HEK293 (cell line): Measurements from ENCODE around the gene PSMD7.

ENCODE experiments used
- INSM2 ChIP-seq: fragments of 450-650 bp; formaldehyde crosslinking; IDR thresholded peaks from 2 replicates; pipeline ENCODE4 v1.5.1; 2016; ENCODE audit warnings: missing biosample characterization, missing genetic modification characterization
- KLF7 ChIP-seq: fragments of 450-650 bp; formaldehyde crosslinking; IDR thresholded peaks from 2 replicates; pipeline ENCODE4 v1.5.1; 2016; ENCODE audit warnings: missing biosample characterization, missing genetic modification characterization, borderline replicate concordance
- KLF9 ChIP-seq: fragments of 450-650 bp; formaldehyde crosslinking; IDR thresholded peaks from 2 replicates; pipeline ENCODE4 v1.5.1; 2016; ENCODE audit warnings: missing biosample characterization, missing genetic modification characterization, low read depth
- OVOL3 ChIP-seq: fragments of 450-650 bp; formaldehyde crosslinking; IDR thresholded peaks from 2 replicates; pipeline ENCODE4 v1.5.1; 2016; ENCODE audit warnings: missing biosample characterization, missing genetic modification characterization
- RBAK ChIP-seq: fragments of 450-650 bp; formaldehyde crosslinking; IDR thresholded peaks from 2 replicates; pipeline ENCODE4 v1.5.1; 2016; ENCODE audit warnings: missing biosample characterization, missing genetic modification characterization
- TRIM28 ChIP-seq: IDR thresholded peaks from 2 replicates; pipeline ENCODE4 v1.6.1; 2011; ENCODE audit warnings: low read length, control low read depth, borderline replicate concordance
- ZBTB49 ChIP-seq: fragments of 450-650 bp; formaldehyde crosslinking; IDR thresholded peaks from 2 replicates; pipeline ENCODE4 v1.5.1; 2016; ENCODE audit warnings: missing biosample characterization, missing genetic modification characterization, low read depth
- ZFHX2 ChIP-seq: fragments of 450-650 bp; formaldehyde crosslinking; conservative IDR thresholded peaks from 2 replicates; pipeline ENCODE4 v1.5.1; 2016; ENCODE audit warnings: missing biosample characterization, missing genetic modification characterization
- ZFP37 ChIP-seq: fragments of 450-650 bp; formaldehyde crosslinking; IDR thresholded peaks from 2 replicates; pipeline ENCODE4 v1.5.1; 2016; ENCODE audit warnings: missing biosample characterization, missing genetic modification characterization
- ZFP41 ChIP-seq: fragments of 450-650 bp; formaldehyde crosslinking; IDR thresholded peaks from 2 replicates; pipeline ENCODE4 v1.5.1; 2016; ENCODE audit warnings: missing biosample characterization, missing genetic modification characterization, borderline replicate concordance
- ZNF211 ChIP-seq: fragments of 450-650 bp; formaldehyde crosslinking; IDR thresholded peaks from 2 replicates; pipeline ENCODE4 v1.5.1; 2016; ENCODE audit warnings: low read depth, missing biosample characterization, missing genetic modification characterization
- ZNF302 ChIP-seq: fragments of 450-650 bp; formaldehyde crosslinking; IDR thresholded peaks from 2 replicates; pipeline ENCODE4 v1.5.1; 2016; ENCODE audit warnings: missing biosample characterization, missing genetic modification characterization, low read depth
- ZNF366 ChIP-seq: fragments of 450-650 bp; formaldehyde crosslinking; conservative IDR thresholded peaks from 2 replicates; pipeline ENCODE4 v1.5.1; 2016; ENCODE audit warnings: missing biosample characterization, missing genetic modification characterization
- ZNF391 ChIP-seq: fragments of 450-650 bp; formaldehyde crosslinking; IDR thresholded peaks from 2 replicates; pipeline ENCODE4 v1.5.1; 2016; ENCODE audit warnings: low read depth, missing biosample characterization, missing genetic modification characterization, borderline replicate concordance
- ZNF473 ChIP-seq: fragments of 450-650 bp; formaldehyde crosslinking; IDR thresholded peaks from 2 replicates; pipeline ENCODE4 v1.5.1; 2017; ENCODE audit warnings: missing biosample characterization, missing genetic modification characterization
- ZNF510 ChIP-seq: fragments of 450-650 bp; formaldehyde crosslinking; IDR thresholded peaks from 2 replicates; pipeline ENCODE4 v1.5.1; 2018; ENCODE audit warnings: mild to moderate bottlenecking, missing genetic modification characterization, missing biosample characterization; ENCODE audit not compliant: insufficient replicate concordance
- ZNF514 ChIP-seq: fragments of 450-650 bp; formaldehyde crosslinking; IDR thresholded peaks from 2 replicates; pipeline ENCODE4 v1.5.1; 2016; ENCODE audit warnings: missing biosample characterization, missing genetic modification characterization
- ZNF610 ChIP-seq: fragments of 450-650 bp; formaldehyde crosslinking; IDR thresholded peaks from 2 replicates; pipeline ENCODE4 v1.5.1; 2016; ENCODE audit warnings: missing biosample characterization, missing genetic modification characterization, borderline replicate concordance
- ZNF777 ChIP-seq: fragments of 450-650 bp; formaldehyde crosslinking; IDR thresholded peaks from 2 replicates; pipeline ENCODE4 v1.5.1; 2017; ENCODE audit warnings: missing biosample characterization, missing genetic modification characterization, borderline replicate concordance
- ZNF785 ChIP-seq: fragments of 450-650 bp; formaldehyde crosslinking; IDR thresholded peaks from 2 replicates; pipeline ENCODE4 v1.5.1; 2016; ENCODE audit warnings: missing biosample characterization, missing genetic modification characterization
- ZSCAN30 ChIP-seq: fragments of 450-650 bp; IDR thresholded peaks from 2 replicates; pipeline ENCODE4 v1.5.1; 2018; ENCODE audit warnings: missing biosample characterization, mild to moderate bottlenecking, missing genetic modification characterization, moderate library complexity
- TF ChIP-seq, protein P1 (sequence below): fragments of 450-650 bp; formaldehyde crosslinking; IDR thresholded peaks from 2 replicates; pipeline ENCODE4 v1.5.1; 2016; ENCODE audit warnings: missing biosample characterization, missing genetic modification characterization, borderline replicate concordance
- TF ChIP-seq, protein P2 (sequence below): fragments of 450-650 bp; formaldehyde crosslinking; conservative IDR thresholded peaks from 2 replicates; pipeline ENCODE4 v1.5.1; 2016; ENCODE audit warnings: low read depth, missing biosample characterization, missing genetic modification characterization
- TF ChIP-seq, protein P3 (sequence below): fragments of 450-650 bp; formaldehyde crosslinking; IDR thresholded peaks from 2 replicates; pipeline ENCODE4 v1.5.1; 2017; ENCODE audit warnings: missing biosample characterization, missing genetic modification characterization
- TF ChIP-seq, protein P4 (sequence below): fragments of 450-650 bp; formaldehyde crosslinking; IDR thresholded peaks from 2 replicates; pipeline ENCODE4 v1.5.1; 2016; ENCODE audit warnings: missing biosample characterization, missing genetic modification characterization

The PSMD7 gene

GRCh38 chr16:74268372-74268782 lies 28.2 kb upstream of the PSMD7 start (continued):
- TF ChIP-seq ZFHX2: no peak
- TF ChIP-seq ZNF777 (tag by site-specific recombination): no peak
- no peak for TF ChIP-seq ZFP41 (tag by site-specific recombination)
- no peak for TF ChIP-seq ZNF211 (tag by site-specific recombination)
- TF ChIP-seq ZBTB49 (tag by site-specific recombination): no peak
- TF ChIP-seq, protein P1, sequence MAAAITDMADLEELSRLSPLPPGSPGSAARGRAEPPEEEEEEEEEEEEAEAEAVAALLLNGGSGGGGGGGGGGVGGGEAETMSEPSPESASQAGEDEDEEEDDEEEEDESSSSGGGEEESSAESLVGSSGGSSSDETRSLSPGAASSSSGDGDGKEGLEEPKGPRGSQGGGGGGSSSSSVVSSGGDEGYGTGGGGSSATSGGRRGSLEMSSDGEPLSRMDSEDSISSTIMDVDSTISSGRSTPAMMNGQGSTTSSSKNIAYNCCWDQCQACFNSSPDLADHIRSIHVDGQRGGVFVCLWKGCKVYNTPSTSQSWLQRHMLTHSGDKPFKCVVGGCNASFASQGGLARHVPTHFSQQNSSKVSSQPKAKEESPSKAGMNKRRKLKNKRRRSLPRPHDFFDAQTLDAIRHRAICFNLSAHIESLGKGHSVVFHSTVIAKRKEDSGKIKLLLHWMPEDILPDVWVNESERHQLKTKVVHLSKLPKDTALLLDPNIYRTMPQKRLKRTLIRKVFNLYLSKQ: no peak
- no peak for TF ChIP-seq ZNF610 (tag by site-specific recombination)
- TF ChIP-seq ZNF391 (tag by site-specific recombination): no peak
- no peak for TF ChIP-seq OVOL3 (tag by site-specific recombination)
- TF ChIP-seq, protein P2, sequence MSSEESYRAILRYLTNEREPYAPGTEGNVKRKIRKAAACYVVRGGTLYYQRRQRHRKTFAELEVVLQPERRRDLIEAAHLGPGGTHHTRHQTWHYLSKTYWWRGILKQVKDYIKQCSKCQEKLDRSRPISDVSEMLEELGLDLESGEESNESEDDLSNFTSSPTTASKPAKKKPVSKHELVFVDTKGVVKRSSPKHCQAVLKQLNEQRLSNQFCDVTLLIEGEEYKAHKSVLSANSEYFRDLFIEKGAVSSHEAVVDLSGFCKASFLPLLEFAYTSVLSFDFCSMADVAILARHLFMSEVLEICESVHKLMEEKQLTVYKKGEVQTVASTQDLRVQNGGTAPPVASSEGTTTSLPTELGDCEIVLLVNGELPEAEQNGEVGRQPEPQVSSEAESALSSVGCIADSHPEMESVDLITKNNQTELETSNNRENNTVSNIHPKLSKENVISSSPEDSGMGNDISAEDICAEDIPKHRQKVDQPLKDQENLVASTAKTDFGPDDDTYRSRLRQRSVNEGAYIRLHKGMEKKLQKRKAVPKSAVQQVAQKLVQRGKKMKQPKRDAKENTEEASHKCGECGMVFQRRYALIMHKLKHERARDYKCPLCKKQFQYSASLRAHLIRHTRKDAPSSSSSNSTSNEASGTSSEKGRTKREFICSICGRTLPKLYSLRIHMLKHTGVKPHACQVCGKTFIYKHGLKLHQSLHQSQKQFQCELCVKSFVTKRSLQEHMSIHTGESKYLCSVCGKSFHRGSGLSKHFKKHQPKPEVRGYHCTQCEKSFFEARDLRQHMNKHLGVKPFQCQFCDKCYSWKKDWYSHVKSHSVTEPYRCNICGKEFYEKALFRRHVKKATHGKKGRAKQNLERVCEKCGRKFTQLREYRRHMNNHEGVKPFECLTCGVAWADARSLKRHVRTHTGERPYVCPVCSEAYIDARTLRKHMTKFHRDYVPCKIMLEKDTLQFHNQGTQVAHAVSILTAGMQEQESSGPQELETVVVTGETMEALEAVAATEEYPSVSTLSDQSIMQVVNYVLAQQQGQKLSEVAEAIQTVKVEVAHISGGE (tag by site-specific recombination): no peak
- TF ChIP-seq, protein P3, sequence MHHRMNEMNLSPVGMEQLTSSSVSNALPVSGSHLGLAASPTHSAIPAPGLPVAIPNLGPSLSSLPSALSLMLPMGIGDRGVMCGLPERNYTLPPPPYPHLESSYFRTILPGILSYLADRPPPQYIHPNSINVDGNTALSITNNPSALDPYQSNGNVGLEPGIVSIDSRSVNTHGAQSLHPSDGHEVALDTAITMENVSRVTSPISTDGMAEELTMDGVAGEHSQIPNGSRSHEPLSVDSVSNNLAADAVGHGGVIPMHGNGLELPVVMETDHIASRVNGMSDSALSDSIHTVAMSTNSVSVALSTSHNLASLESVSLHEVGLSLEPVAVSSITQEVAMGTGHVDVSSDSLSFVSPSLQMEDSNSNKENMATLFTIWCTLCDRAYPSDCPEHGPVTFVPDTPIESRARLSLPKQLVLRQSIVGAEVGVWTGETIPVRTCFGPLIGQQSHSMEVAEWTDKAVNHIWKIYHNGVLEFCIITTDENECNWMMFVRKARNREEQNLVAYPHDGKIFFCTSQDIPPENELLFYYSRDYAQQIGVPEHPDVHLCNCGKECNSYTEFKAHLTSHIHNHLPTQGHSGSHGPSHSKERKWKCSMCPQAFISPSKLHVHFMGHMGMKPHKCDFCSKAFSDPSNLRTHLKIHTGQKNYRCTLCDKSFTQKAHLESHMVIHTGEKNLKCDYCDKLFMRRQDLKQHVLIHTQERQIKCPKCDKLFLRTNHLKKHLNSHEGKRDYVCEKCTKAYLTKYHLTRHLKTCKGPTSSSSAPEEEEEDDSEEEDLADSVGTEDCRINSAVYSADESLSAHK (tag by site-specific recombination): no peak; the same call in 1 of the 2 replicates
- no peak for TF ChIP-seq ZNF473 (tag by site-specific recombination)
- TF ChIP-seq ZNF302 (tag by site-specific recombination): no peak
- TF ChIP-seq RBAK (tag by site-specific recombination): no peak
- TF ChIP-seq ZFP37 (tag by site-specific recombination): no peak
- TF ChIP-seq ZNF366 (tag by site-specific recombination): no peak
- TF ChIP-seq ZNF510 (tag by site-specific recombination): no peak
- TF ChIP-seq TRIM28: peak; percentile 55; the same call in 1 of the 2 replicates
- no peak for TF ChIP-seq ZNF514 (tag by site-specific recombination)
- TF ChIP-seq KLF9 (tag by site-specific recombination): no peak
- TF ChIP-seq KLF7 (tag by site-specific recombination): no peak
- no peak for TF ChIP-seq INSM2 (tag by site-specific recombination)
- TF ChIP-seq ZNF785 (tag by site-specific recombination): no peak
- TF ChIP-seq, protein P4, sequence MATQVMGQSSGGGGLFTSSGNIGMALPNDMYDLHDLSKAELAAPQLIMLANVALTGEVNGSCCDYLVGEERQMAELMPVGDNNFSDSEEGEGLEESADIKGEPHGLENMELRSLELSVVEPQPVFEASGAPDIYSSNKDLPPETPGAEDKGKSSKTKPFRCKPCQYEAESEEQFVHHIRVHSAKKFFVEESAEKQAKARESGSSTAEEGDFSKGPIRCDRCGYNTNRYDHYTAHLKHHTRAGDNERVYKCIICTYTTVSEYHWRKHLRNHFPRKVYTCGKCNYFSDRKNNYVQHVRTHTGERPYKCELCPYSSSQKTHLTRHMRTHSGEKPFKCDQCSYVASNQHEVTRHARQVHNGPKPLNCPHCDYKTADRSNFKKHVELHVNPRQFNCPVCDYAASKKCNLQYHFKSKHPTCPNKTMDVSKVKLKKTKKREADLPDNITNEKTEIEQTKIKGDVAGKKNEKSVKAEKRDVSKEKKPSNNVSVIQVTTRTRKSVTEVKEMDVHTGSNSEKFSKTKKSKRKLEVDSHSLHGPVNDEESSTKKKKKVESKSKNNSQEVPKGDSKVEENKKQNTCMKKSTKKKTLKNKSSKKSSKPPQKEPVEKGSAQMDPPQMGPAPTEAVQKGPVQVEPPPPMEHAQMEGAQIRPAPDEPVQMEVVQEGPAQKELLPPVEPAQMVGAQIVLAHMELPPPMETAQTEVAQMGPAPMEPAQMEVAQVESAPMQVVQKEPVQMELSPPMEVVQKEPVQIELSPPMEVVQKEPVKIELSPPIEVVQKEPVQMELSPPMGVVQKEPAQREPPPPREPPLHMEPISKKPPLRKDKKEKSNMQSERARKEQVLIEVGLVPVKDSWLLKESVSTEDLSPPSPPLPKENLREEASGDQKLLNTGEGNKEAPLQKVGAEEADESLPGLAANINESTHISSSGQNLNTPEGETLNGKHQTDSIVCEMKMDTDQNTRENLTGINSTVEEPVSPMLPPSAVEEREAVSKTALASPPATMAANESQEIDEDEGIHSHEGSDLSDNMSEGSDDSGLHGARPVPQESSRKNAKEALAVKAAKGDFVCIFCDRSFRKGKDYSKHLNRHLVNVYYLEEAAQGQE (tag by site-specific recombination): no peak
- TF ChIP-seq ZSCAN30: peak; percentile 46; the same call in 1 of the 2 replicates
